T-helper 17 cell (primary cell): Measurements from ENCODE around the gene HES5. TPM values are rescaled to one million over a fixed set of nuclear protein-coding genes. Genes with fewer than 3 reads are reported as not detected.

Experiments
- ATAC-seq: fragments of 150-1000 bp; cut with Tn5 transposase; 2 replicates; pipeline ENCODE4 v1.10.0; 2021; ENCODE audit warnings: mild to moderate bottlenecking, moderate library complexity
- DNase-seq, 3 donors: peaks; one replicate each; pipeline versions ENCODE4 v3.0.0 to v3.0.0-alpha.2; 2020 to 2021
- H3K9me3 ChIP-seq: one replicate; pipeline ENCODE4 v1.7.0; 2013; ENCODE audit warnings: low read length, mild to moderate bottlenecking; ENCODE audit not compliant: control insufficient read depth, poor library complexity, severe bottlenecking
- H3K27ac Mint-ChIP-seq: one replicate; pipeline ENCODE4 v1.8.0; 2022; ENCODE audit warnings: mild to moderate bottlenecking, moderate library complexity, mixed read lengths
- H3K27me3 Mint-ChIP-seq: one replicate; pipeline ENCODE4 v1.8.0; 2022; ENCODE audit warnings: mixed read lengths
- H3K36me3 Mint-ChIP-seq: one replicate; pipeline ENCODE4 v1.8.0; 2022; ENCODE audit warnings: low read depth, mixed read lengths
- H3K4me1 Mint-ChIP-seq: one replicate; pipeline ENCODE4 v1.8.0; 2022; ENCODE audit warnings: mild to moderate bottlenecking, mixed read lengths
- H3K4me3 Mint-ChIP-seq: one replicate; pipeline ENCODE4 v1.8.0; 2022; ENCODE audit warnings: mild to moderate bottlenecking, moderate library complexity, mixed read lengths
- total RNA-seq, 4 donors: library from RNA in 2 of 4; stranded (reverse) in 2 of 4; gene quantifications; one replicate each; pipeline ENCODE4 v1.2.3 and lab custom pipeline; 2022 to 2026

Gene HES5
- total RNA-seq, 2 donors from 2014 or later = not detected

DNA sequence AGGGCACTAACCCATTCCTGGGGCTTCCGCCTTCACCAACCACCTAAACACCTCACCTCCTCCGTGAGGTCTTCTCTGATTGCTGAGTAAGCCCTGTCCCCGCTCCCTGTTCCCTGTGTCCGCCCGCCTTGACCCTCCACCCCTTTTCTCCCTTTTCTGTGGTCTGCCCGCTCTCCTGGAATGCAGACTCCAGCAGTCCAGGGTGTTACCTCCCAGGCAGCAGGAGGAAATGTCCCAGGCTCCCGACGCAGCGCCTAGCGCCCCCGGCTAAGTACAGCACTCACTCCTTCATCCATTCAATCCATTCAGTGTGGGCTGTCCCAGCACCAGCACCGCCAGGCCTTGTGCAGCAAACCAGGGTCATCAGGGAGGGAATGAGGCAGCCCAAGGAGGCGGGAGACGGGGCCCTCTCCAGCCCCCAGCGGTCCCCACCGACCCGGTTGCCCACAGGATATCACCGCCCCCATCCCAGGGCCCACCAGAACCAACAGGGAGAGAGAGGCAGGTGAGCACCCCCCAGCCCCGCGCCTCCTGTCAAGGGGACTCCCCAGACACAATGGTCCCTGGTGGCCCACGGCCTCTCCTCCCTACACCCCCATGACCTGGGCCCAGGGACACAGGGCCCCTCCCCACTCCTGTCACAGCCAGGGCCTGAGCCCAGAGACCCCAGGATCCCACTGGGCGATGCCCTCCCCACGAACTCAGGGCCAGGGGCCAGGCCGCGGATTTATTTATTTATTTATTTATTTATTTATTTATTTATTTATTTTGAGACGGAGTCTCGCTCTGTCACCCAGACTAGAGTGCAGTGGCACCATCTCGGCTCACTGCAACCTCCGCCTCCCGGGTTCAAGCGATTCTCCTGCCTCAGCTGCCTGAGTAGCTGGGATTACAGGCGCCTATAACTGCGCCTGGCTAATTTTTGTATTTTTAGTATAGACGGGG lies 36.3 kb upstream of the HES5 start:
- Mint-ChIP-seq H3K4me3 (no peak overlapping the region), H3K4me1 (peaks cover 8% of the 10 kb centered on the region), H3K27ac (no peak overlapping the region), H3K36me3 (peaks cover under 1% of the 10 kb centered on the region), H3K27me3 (no peaks in the 10 kb centered on the region)
- DNase-seq (no peak), ATAC-seq (no peak)
- H3K9me3 ChIP-seq = no peaks in the 10 kb centered on the region

GRCh38 chr1:2564815-2565374 lies 34.8 kb upstream of the HES5 start:
- Mint-ChIP-seq H3K36me3 (peaks cover 3% of the 10 kb centered on the region), H3K4me1 (peaks cover 10% of the 10 kb centered on the region), H3K27ac (peak overlapping the region; percentile 61)

GRCh38 chr1:2564006-2564814 lies 34.1 kb upstream of the HES5 start:
- H3K27ac Mint-ChIP-seq = peak overlapping the region; percentile 61
- H3K9me3 ChIP-seq = no peaks in the 10 kb centered on the region
- H3K36me3 Mint-ChIP-seq = peaks cover 3% of the 10 kb centered on the region
- no peaks in the 10 kb centered on the region for H3K27me3 Mint-ChIP-seq
- DNase-seq = no peak
- no peak for ATAC-seq
- H3K4me3 Mint-ChIP-seq = no peak overlapping the region
- H3K4me1 Mint-ChIP-seq = peaks cover 10% of the 10 kb centered on the region

More at GRCh38 chr1:2564815-2565374, 34.8 kb upstream of the HES5 start:
- Mint-ChIP-seq H3K27me3 (no peaks in the 10 kb centered on the region), H3K4me3 (no peak overlapping the region)
- DNase-seq = no peak
- no peak for ATAC-seq
- no peaks in the 10 kb centered on the region for H3K9me3 ChIP-seq

- H3K9me3 ChIP-seq = no peaks in the 10 kb centered on the region
- no peak overlapping the region for H3K4me3 Mint-ChIP-seq
- ATAC-seq = no peak
Observed at GRCh38 chr1:2563205-2563604, 33.1 kb upstream of the HES5 start.

DNA sequence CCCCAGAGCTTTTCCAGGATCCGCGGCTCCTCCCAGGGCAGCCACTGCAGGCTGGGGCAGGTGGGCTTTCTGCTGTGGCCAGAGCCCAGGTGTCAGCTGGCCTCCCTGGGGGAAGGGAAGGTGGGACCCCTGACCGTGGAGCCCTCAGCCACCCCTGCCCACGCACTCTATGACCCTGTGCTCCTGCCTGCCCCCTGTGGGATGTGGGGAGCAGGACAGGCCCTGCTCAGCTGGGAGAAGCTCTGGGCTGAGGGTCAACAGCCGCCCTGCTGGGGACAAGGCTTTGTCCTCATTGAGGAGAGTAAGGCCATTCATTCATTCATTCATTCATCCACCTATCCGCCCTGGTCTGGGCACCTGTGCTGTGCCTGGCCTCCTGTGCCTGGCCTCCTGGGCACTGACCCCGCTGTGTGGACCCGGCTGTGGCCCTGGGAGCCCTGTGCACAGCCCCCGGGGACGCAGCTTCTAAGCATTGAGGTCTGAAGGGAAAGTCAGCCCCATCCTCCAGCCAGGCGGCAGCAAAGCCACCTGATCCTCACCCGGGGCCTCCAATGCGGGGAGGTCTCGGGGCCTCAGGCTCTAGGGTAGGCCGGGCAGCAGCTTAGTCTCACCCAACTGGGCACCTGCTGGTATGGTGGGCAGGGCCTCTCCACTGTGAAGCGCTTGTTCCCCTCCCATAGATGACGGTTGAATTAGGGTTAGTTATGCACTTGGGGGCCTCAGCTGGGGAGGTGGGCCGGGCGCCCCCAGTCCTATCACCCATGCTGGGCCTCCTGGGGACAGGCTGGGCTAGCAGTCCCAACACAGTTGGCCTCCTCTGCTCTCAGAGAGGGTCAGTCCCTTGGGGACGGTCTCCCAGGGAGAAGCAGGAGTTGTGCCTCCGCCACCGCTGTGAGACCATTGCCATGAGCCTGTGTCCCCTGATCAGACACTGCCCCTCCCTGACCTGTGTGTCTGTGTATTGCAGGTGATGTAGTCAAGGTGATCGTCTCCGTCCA lies 32.1 kb upstream of the HES5 start:
- peaks cover 5% of the 10 kb centered on the region for H3K36me3 Mint-ChIP-seq
- no peaks in the 10 kb centered on the region for H3K27me3 Mint-ChIP-seq
- H3K27ac Mint-ChIP-seq = no peak overlapping the region
- H3K9me3 ChIP-seq = no peaks in the 10 kb centered on the region
- H3K4me1 Mint-ChIP-seq = peaks cover 18% of the 10 kb centered on the region
- no peak overlapping the region for H3K4me3 Mint-ChIP-seq
- DNase-seq (no peak), ATAC-seq (peak; percentile 61)

More at GRCh38 chr1:2563205-2563604, 33.1 kb upstream of the HES5 start:
- H3K27me3 Mint-ChIP-seq = no peaks in the 10 kb centered on the region
- H3K4me1 Mint-ChIP-seq = peaks cover 16% of the 10 kb centered on the region
- no peak overlapping the region for H3K27ac Mint-ChIP-seq
- peaks cover 5% of the 10 kb centered on the region for H3K36me3 Mint-ChIP-seq
- DNase-seq = no peak

DNA sequence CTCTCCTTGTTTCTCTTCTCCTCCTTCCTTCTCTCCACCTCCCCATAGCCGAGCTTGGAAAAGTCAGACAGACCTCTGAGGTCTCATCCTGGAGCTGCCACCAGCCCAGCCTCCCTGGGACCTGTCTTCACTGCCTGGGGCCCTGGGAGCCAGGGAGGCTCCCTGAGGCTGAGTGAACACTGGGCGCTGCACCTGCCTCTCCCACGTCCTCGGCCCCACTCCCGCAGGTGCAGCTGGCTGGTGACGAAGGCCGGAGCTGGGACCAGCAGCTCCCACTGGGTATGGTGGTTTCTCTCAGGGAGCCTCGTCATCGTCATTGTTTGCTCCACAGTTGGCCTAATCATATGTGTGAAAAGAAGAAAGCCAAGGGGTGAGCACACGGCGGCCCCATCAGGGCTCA lies 31.4 kb upstream of the HES5 start:
- peaks cover 5% of the 10 kb centered on the region for H3K36me3 Mint-ChIP-seq
- ATAC-seq = no peak

GRCh38 chr1:2560299-2561073 lies 30.4 kb upstream of the HES5 start:
- ATAC-seq = no peak
- H3K4me1 Mint-ChIP-seq = peaks cover 25% of the 10 kb centered on the region
- no peaks in the 10 kb centered on the region for H3K9me3 ChIP-seq
- no peak overlapping the region for H3K27ac Mint-ChIP-seq
- H3K27me3 Mint-ChIP-seq = no peaks in the 10 kb centered on the region
- H3K36me3 Mint-ChIP-seq = peaks cover 8% of the 10 kb centered on the region
- DNase-seq = no peak
- no peak overlapping the region for H3K4me3 Mint-ChIP-seq

More for the DNA sequence above, 31.4 kb upstream of the HES5 start:
- Mint-ChIP-seq H3K4me1 (peaks cover 20% of the 10 kb centered on the region), H3K27ac (no peak overlapping the region), H3K4me3 (no peak overlapping the region), H3K27me3 (no peaks in the 10 kb centered on the region)
- no peak for DNase-seq
- no peaks in the 10 kb centered on the region for H3K9me3 ChIP-seq

DNA sequence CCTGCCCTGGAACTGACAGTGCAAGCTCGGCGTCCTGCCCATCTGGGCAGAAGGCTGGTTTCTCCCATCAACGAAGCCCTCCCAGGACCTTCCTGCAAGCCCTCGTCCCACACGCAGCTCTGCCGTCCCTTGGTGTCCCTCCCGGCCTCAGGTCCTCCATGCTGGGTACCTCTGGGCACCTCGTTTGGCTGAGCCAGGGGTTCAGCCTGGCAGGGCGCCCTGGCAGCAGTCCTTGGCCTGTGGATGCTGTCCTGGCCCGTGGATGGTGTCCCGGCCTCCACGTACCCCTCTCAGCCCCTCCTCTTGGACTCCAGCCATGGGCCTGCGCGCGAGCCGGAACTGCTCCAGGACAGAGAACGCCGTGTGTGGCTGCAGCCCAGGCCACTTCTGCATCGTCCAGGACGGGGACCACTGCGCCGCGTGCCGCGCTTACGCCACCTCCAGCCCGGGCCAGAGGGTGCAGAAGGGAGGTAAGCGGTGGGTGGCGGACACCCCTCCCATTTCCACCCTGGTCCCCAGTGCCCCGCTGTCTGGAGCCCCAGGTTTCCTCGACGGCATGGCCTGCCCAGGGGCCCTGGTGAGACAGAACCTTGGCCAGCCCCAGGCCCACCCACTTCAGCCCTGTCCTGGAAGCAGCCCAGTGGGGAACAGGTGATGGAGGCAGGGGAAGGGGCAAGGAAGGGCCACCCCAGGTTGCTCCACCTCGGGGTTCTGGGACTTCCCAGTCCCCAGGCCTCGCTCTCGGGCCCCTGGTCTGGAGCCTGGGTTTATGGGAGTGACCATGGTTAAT lies 29.6 kb upstream of the HES5 start:
- peak overlapping the region; percentile 4 for H3K27ac Mint-ChIP-seq
- peak overlapping the region; percentile 53 for H3K4me3 Mint-ChIP-seq
- H3K4me1 Mint-ChIP-seq = peaks cover 23% of the 10 kb centered on the region
- H3K9me3 ChIP-seq = no peaks in the 10 kb centered on the region
- DNase-seq (no peak), ATAC-seq (no peak)
- peaks cover 8% of the 10 kb centered on the region for H3K36me3 Mint-ChIP-seq
- H3K27me3 Mint-ChIP-seq = no peaks in the 10 kb centered on the region

DNA sequence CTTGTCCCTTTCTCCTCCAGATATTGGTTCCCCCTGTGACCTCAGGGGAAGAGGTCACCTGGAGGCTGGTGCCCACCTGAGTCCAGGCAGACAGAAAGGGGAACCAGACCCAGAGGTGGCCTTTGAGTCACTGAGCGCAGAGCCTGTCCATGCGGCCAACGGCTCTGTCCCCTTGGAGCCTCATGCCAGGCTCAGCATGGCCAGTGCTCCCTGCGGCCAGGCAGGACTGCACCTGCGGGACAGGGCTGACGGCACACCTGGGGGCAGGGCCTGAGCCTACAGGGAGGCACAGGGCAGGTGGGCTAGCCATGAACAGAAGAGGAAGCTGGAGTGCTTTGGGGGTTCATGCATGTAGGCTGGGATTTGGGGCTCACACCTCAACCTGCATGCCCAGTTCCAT lies 28.8 kb upstream of the HES5 start:
- ATAC-seq (no peak), DNase-seq (no peak)
- Mint-ChIP-seq H3K4me1 (peaks cover 30% of the 10 kb centered on the region), H3K36me3 (peaks cover 8% of the 10 kb centered on the region), H3K4me3 (peak overlapping the region; percentile 71), H3K27ac (peak overlapping the region; percentile 98), H3K27me3 (no peaks in the 10 kb centered on the region)
- H3K9me3 ChIP-seq = no peaks in the 10 kb centered on the region

- DNase-seq = no peak
- Mint-ChIP-seq H3K27ac (peak overlapping the region; percentile 98), H3K27me3 (no peaks in the 10 kb centered on the region), H3K4me3 (peak overlapping the region; percentile 99), H3K4me1 (peaks cover 32% of the 10 kb centered on the region), H3K36me3 (peaks cover 8% of the 10 kb centered on the region)
- no peaks in the 10 kb centered on the region for H3K9me3 ChIP-seq
- ATAC-seq = no peak
Observed at GRCh38 chr1:2558420-2558819, 28.4 kb upstream of the HES5 start.
